ENCODE data around the gene AMER3. TPM values are rescaled to one million over a fixed set of nuclear protein-coding genes. Genes with fewer than 3 reads are reported as not detected.

The AMER3 gene
- total and polyA plus RNA-seq, 2 experiments from 2014 or later, result not detected

DNA sequence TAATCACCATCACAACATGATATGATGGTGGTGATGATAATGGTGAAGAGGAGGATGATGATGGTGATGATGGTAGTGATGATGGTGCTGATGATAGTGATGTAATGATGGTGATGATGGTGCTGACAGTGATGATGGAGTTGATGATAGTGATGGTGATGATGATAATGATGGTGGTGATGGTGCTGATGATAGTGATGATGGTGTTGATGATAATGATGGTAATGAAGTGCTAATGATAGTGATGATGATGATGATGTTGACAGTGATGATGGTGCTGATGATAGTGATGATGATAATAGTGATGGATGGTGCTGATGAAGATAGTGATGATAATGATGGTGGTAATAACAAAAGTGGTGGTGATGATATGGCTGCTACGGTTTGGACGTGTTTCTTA, 30.9 kb upstream of the AMER3 start:
- in situ Hi-C loops (cut with MboI), result no loop called here
- Histone ChIP-seq H2AFZ (no peak overlapping the region), H3K9ac (no peak overlapping the region), H3K4me3 (no peak overlapping the region), H3K9me2 (ENCODE audit: insufficient read depth) (peaks cover 3% of the 10 kb centered on the region; the same call in 1 of the 2 replicates), H3K79me2 (ENCODE audit: insufficient read depth) (no peaks in the 10 kb centered on the region), H3K9me3 (ENCODE audit: low read depth) (no peaks in the 10 kb centered on the region), H3F3A (ENCODE audit: insufficient read depth) (no peaks in the 10 kb centered on the region), H3K27ac (no peak overlapping the region), H3K4me1 (ENCODE audit: insufficient read depth) (peaks cover 8% of the 10 kb centered on the region; the same call in 1 of the 2 replicates), H3K27me3 (replicated peaks; ENCODE audit: insufficient read depth) (no peaks in the 10 kb centered on the region; the same call in 1 of the 2 replicates), H4K20me1 (ENCODE audit: insufficient read depth) (no peaks in the 10 kb centered on the region), H3K36me3 (ENCODE audit: low read depth) (no peaks in the 10 kb centered on the region), H3K4me2 (ENCODE audit: unreplicated experiment) (no peak overlapping the region)
- no peak for DNase-seq
- TF ChIP-seq EZH2phosphoT487 (IDR thresholded peaks at IDR 0.05; ENCODE audit: insufficient read depth, low read depth) (no peak), EZH2 (IDR thresholded peaks at IDR 0.05; ENCODE audit: insufficient read depth, poor library complexity, severe bottlenecking) (no peak)
- 51 to 66% methylated on average over 2 of the region's 2 CpGs for WGBS, 2 experiments (ENCODE audit: low coverage in 1 of 2, low lambda C conversion rate in 2 of 2, missing lambda C conversion rate in 2 of 2)

DNA sequence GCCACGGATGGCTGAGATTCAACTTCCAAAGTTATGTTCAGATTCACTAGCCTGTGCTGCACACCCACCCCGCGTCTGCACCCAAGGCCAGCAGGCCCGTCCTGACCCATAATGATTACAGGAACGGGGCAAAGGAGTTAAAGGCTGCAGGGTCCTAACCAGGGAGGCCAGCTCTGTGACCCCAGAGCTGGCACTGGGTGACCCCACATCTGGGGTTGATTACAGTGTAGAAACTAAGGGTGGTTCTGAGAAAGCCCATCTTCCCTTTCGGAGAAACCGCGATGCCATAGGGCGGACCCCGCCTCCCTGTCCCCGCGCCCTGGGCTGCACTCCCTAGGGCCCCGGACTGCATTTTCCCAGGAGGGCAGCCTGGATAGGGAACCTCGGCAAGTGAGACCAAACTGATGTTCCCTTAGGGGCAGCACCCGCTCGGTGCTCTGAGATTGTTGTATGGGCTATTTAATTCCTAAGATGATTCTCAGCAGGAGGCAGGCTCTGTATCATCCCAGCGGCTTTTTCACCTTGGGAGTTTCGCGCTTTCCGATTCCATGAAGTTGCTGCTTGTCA, 28.6 kb upstream of the AMER3 start:
- Histone ChIP-seq H3K36me3 (ENCODE audit: low read depth) (no peaks in the 10 kb centered on the region), H3K9me2 (ENCODE audit: insufficient read depth) (peaks cover 3% of the 10 kb centered on the region; the same call in 1 of the 2 replicates), H3K27me3 (replicated peaks; ENCODE audit: insufficient read depth) (no peaks in the 10 kb centered on the region; the same call in 1 of the 2 replicates), H3F3A (ENCODE audit: insufficient read depth) (no peaks in the 10 kb centered on the region), H3K4me3 (peak overlapping the region; percentile 70), H4K20me1 (ENCODE audit: insufficient read depth) (no peaks in the 10 kb centered on the region), H2AFZ (peak overlapping the region; percentile 93), H3K27ac (no peak overlapping the region), H3K79me2 (ENCODE audit: insufficient read depth) (no peaks in the 10 kb centered on the region), H3K4me1 (ENCODE audit: insufficient read depth) (peaks cover 8% of the 10 kb centered on the region; the same call in 1 of the 2 replicates), H3K4me2 (ENCODE audit: unreplicated experiment) (peak overlapping the region; percentile 93), H3K9ac (peak overlapping the region; percentile 60), H3K9me3 (ENCODE audit: low read depth) (no peaks in the 10 kb centered on the region)
- DNase-seq, result no peak
- WGBS, 2 experiments (ENCODE audit: low coverage in 1 of 2, low lambda C conversion rate in 2 of 2, missing lambda C conversion rate in 2 of 2), result 5 to 11% methylated on average over 20 of the region's 20 CpGs
- TF ChIP-seq EZH2phosphoT487 (IDR thresholded peaks at IDR 0.05; ENCODE audit: insufficient read depth, low read depth), result no peak
- no peak for TF ChIP-seq EZH2 (IDR thresholded peaks at IDR 0.05; ENCODE audit: insufficient read depth, poor library complexity, severe bottlenecking)
- in situ Hi-C loops (cut with MboI), result no loop called here

DNA sequence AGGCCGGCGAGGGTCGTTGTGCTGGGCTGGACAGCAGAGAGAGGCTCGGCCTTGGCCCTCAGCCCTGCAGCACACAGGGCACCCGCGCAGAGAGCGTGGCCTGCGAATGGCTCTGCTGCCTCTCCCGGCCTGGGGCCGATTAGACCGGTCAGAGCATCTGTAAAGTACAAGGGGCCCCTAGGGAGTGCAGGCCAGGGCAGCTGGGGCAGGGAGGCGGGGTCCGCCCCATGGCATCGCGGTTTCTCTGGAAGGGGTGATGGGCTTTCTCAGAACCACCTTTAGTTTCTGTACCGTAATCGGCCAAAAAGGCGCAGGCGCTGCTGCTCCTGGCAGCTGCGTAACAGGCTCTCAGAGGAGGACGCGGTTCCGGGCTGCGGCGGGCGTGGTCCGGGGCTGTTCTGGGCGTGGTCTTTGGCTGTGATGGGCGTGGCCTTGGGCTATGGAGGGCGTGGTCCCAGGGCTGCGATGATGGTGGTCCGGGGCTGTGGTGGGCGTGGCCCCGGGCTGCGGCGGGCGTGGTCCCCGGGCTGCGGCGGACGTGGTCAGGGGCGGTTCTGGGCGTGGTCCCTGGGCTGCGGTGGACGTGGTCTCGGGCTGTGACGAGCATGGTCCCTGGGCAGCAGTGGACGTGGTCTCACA, 27.9 kb upstream of the AMER3 start:
- H3K4me1 ChIP-seq (ENCODE audit: insufficient read depth), result peaks cover 8% of the 10 kb centered on the region; the same call in 1 of the 2 replicates
- WGBS, 2 experiments (ENCODE audit: low coverage in 1 of 2, low lambda C conversion rate in 2 of 2, missing lambda C conversion rate in 2 of 2), result 3 to 4% methylated on average over 37 to 42 of the region's 48 CpGs
- no peaks in the 10 kb centered on the region for H3F3A ChIP-seq (ENCODE audit: insufficient read depth)
- H2AFZ ChIP-seq, result peak overlapping the region; percentile 93
- no peaks in the 10 kb centered on the region for H4K20me1 ChIP-seq (ENCODE audit: insufficient read depth)
- TF ChIP-seq EZH2phosphoT487 (IDR thresholded peaks at IDR 0.05; ENCODE audit: insufficient read depth, low read depth) (no peak), EZH2 (IDR thresholded peaks at IDR 0.05; ENCODE audit: insufficient read depth, poor library complexity, severe bottlenecking) (no peak)
- peak overlapping the region; percentile 93 for H3K4me2 ChIP-seq (ENCODE audit: unreplicated experiment)
- no peaks in the 10 kb centered on the region for H3K79me2 ChIP-seq (ENCODE audit: insufficient read depth)
- no peak overlapping the region for H3K27ac ChIP-seq
- H3K9ac ChIP-seq, result peak overlapping the region; percentile 60
- H3K27me3 ChIP-seq (replicated peaks; ENCODE audit: insufficient read depth), result no peaks in the 10 kb centered on the region; the same call in 1 of the 2 replicates
- H3K9me3 ChIP-seq (ENCODE audit: low read depth), result no peaks in the 10 kb centered on the region
- in situ Hi-C loops (cut with MboI), result no loop called here
- peak overlapping the region; percentile 70 for H3K4me3 ChIP-seq
- H3K36me3 ChIP-seq (ENCODE audit: low read depth), result no peaks in the 10 kb centered on the region
- DNase-seq, result peak; percentile 87
- H3K9me2 ChIP-seq (ENCODE audit: insufficient read depth), result peaks cover 3% of the 10 kb centered on the region; the same call in 1 of the 2 replicates

DNA sequence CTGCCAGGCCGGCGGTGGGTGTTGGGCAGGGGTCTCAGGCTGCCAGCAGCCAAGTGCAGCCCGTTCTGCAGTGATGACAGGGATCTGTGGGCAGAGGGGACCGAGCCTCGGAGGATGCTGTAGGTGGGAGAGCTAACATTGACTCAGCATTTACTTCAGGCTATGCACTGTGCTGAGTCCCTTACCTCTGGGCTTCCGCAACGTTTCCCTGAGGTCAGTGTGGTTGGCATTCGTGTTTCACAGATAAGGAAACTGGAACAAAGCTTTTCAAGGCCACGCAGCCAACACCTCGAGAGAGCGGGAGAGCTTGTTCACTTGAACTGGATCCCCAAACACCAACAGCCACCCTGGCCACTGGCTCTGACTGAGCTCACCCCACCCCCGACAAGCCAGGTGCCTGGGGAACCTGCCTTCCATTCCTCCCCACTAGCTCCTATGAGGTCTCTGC, 27.3 kb upstream of the AMER3 start:
- Histone ChIP-seq H3K9ac (no peak overlapping the region), H3K27ac (no peak overlapping the region), H3K9me3 (ENCODE audit: low read depth) (no peaks in the 10 kb centered on the region), H3K36me3 (ENCODE audit: low read depth) (no peaks in the 10 kb centered on the region), H3K79me2 (ENCODE audit: insufficient read depth) (no peaks in the 10 kb centered on the region), H3K4me2 (ENCODE audit: unreplicated experiment) (peak overlapping the region; percentile 93), H2AFZ (peak overlapping the region; percentile 93; the same call in 1 of the 2 replicates), H4K20me1 (ENCODE audit: insufficient read depth) (no peaks in the 10 kb centered on the region), H3K4me1 (ENCODE audit: insufficient read depth) (peaks cover 8% of the 10 kb centered on the region; the same call in 1 of the 2 replicates), H3K27me3 (replicated peaks; ENCODE audit: insufficient read depth) (no peaks in the 10 kb centered on the region; the same call in 1 of the 2 replicates), H3K9me2 (ENCODE audit: insufficient read depth) (peaks cover 3% of the 10 kb centered on the region; the same call in 1 of the 2 replicates), H3K4me3 (peak overlapping the region; percentile 70; the same call in 1 of the 2 replicates), H3F3A (ENCODE audit: insufficient read depth) (no peaks in the 10 kb centered on the region)
- DNase-seq, result peak; percentile 17
- no peak for TF ChIP-seq EZH2 (IDR thresholded peaks at IDR 0.05; ENCODE audit: insufficient read depth, poor library complexity, severe bottlenecking)
- no peak for TF ChIP-seq EZH2phosphoT487 (IDR thresholded peaks at IDR 0.05; ENCODE audit: insufficient read depth, low read depth)
- in situ Hi-C loops (cut with MboI), result no loop called here
- 22 to 24% methylated on average over 11 to 12 of the region's 12 CpGs for WGBS, 2 experiments (ENCODE audit: low coverage in 1 of 2, low lambda C conversion rate in 2 of 2, missing lambda C conversion rate in 2 of 2)
